ENCODE data around the gene SCRN1. TPM values are rescaled to one million over a fixed set of nuclear protein-coding genes. Genes with fewer than 3 reads are reported as not detected.

SCRN1 gene, protein sequence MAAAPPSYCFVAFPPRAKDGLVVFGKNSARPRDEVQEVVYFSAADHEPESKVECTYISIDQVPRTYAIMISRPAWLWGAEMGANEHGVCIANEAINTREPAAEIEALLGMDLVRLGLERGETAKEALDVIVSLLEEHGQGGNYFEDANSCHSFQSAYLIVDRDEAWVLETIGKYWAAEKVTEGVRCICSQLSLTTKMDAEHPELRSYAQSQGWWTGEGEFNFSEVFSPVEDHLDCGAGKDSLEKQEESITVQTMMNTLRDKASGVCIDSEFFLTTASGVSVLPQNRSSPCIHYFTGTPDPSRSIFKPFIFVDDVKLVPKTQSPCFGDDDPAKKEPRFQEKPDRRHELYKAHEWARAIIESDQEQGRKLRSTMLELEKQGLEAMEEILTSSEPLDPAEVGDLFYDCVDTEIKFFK
- 1 to 10 TPM; 1.5 to 4.2 (median 1.7) TPM for total RNA-seq

DNA sequence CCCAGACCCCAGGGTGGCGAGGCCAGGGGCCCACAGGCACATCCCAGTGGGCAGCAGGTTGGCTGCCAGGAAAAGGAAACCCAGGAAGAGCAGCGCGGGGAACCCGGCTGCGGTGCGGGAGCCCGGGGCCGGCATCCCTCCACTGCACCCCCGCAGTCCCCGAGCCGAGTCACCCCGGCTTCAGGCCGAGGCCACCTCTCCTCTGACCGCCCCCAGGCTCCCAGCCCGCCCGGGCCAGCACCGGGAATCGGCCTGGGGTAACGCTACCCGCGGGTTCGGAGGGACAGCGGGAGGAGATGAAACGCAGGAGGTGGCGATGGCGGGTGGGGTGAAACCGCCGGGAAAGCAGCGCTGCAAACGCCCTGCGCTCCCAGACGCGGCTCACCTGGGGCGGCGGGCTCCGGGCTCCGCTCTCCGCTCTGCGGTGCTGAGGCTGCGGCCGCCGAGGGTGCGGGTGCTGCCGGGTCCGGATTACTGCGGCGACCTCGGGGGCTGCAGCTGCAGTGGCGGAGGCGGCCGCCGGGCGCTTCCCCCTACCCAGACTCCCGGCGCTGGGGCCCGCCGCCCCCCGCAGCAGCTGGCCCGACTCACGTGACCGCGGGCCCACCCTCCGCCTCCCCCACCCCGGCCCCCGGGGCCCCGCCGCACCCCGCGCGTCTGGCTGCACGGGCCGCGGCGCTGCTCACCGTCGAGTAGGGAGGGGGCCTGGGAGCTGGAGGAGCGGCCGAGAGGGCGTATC, at the start of gene SCRN1:
Gene SCRN1, minus strand, starts transcription at position 545 of the 739 bp plus-strand sequence. CDS start 20,734 bp downstream, outside the sequence.
- ATAC-seq (peak; percentile 64 to 69), DNase-seq (peak; percentile 9)
- peaks cover 9% of the 10 kb centered on the region for H3K4me1 Mint-ChIP-seq (ENCODE audit: low read depth)
- H3K9me3 Mint-ChIP-seq: peaks cover 6% of the 10 kb centered on the region
- peak within 1 kb of the TSS; percentile 72 for H3K4me3 Mint-ChIP-seq
- H3K27me3 Mint-ChIP-seq (ENCODE audit: low read depth): peaks cover 47% of the 10 kb centered on the region
- no peaks in the 10 kb centered on the region for H3K36me3 Mint-ChIP-seq (ENCODE audit: insufficient read depth)

- Mint-ChIP-seq H3K4me3 (no peak overlapping the region), H3K4me1 (ENCODE audit: low read depth) (peaks cover 9% of the 10 kb centered on the region), H3K36me3 (ENCODE audit: insufficient read depth) (no peaks in the 10 kb centered on the region), H3K27me3 (ENCODE audit: low read depth) (no peaks in the 10 kb centered on the region), H3K9me3 (no peaks in the 10 kb centered on the region)
- no peak for ATAC-seq
- no peak for DNase-seq
Measured at GRCh38 chr7:30038196-30038980, 48.8 kb upstream of the SCRN1 start.

DNA sequence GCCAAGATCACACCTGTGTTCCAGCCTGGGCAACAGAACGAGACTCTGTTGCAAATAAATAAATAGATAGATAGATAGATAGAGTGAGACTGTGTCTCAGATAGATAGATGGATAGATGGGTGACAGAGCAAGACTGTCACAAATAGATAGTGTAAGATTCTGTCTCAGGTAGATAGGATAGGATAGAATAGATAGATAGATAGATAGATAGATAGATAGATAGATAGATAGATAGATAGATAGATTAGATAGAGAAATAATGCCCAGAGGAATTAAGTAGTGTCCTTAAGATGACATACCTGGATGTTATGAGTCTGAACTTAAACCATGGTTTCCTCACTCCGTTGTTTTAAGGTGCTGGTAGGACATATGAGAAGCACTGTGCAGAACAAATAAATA, 46.6 kb upstream of the SCRN1 start:
- no peaks in the 10 kb centered on the region for H3K27me3 Mint-ChIP-seq (ENCODE audit: low read depth)
- ATAC-seq (no peak), DNase-seq (no peak)
- H3K4me3 Mint-ChIP-seq: no peak overlapping the region
- H3K9me3 Mint-ChIP-seq: no peaks in the 10 kb centered on the region
- no peaks in the 10 kb centered on the region for H3K36me3 Mint-ChIP-seq (ENCODE audit: insufficient read depth)
- H3K4me1 Mint-ChIP-seq (ENCODE audit: low read depth): peaks cover 11% of the 10 kb centered on the region

DNA sequence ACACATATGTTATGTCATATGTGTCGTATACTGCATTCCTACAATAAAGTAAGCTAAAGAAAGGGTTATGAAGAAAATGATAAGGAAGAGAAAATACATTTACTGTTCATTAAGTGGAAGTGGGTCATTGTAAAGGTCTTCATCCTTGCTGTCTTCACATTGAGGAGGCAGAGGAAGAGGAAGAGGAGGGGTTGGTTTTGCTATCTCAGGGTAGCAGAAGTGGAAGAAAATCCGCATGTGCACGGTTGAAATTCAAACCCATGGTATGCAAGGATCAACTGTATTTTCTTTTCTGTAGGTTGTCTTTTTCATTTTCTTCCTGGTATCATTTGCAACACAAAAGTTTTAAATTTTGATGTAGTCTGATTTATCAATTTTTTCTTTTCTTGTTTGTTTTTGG, 44.9 kb upstream of the SCRN1 start:
- Mint-ChIP-seq H3K36me3 (ENCODE audit: insufficient read depth) (no peaks in the 10 kb centered on the region), H3K4me1 (ENCODE audit: low read depth) (peaks cover 3% of the 10 kb centered on the region), H3K9me3 (no peaks in the 10 kb centered on the region), H3K27me3 (ENCODE audit: low read depth) (no peaks in the 10 kb centered on the region), H3K4me3 (no peak overlapping the region)
- DNase-seq: no peak
- ATAC-seq: no peak

DNA sequence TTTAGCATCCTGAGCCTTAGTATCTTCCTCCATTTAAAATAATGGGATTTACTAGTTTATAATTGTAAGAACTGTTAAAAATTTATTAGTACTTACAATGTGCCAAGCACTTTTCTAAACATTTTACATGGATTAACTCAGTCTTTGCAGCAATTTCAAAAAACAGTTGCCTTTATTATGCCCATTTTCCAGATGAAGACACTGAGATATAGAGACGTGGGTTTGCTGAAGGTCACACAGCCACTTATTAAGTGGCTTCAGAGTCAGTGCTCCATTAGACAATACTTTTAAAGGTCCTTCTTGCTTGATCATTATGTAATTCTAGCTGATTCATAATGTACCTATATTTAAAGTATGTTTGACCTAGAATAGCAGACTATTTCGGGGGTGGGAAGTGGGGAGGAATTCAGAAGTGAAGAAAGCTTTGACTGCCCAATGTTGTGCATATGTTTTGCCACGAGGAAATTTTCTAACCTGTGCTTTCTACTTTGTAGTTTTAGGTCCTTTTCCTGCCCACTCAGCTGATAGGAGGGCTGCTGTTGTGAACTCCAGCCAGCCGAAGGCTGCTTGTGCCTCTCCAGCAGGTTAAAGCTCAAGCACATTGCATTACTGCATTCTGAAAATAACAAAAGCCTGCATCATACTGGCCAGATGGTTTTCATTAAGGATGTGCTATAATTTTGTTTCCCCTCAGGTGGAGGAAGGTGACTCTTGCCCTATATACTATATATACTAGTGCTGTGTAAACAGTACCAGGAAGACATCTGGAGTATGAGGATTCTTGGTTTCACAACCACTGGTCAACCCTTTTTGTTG, 42.9 kb upstream of the SCRN1 start:
- H3K4me1 Mint-ChIP-seq (ENCODE audit: low read depth): peaks cover 7% of the 10 kb centered on the region
- no peaks in the 10 kb centered on the region for H3K9me3 Mint-ChIP-seq
- H3K27me3 Mint-ChIP-seq (ENCODE audit: low read depth): no peaks in the 10 kb centered on the region
- DNase-seq: no peak
- ATAC-seq: no peak
- H3K4me3 Mint-ChIP-seq: no peak overlapping the region
- no peaks in the 10 kb centered on the region for H3K36me3 Mint-ChIP-seq (ENCODE audit: insufficient read depth)

DNA sequence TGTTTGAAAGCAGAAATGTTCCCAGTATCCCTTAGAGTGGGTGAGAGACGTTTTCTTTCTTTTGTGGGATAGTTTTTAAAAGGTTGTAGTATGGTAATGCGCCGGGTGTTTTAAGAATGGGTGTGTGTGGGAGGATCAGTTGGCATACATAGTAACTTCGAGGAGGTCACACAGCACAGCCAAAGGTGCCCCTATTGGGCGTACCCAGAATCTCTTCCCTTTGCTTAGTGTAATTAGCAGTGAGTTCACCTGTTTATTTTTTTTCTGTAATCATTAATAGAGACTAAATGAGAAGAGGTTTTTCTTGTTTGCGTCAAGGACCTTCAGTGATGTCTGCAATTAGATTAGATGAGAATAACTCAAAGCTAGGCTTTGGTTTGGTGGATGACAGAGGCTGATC, 40.1 kb upstream of the SCRN1 start:
- ATAC-seq: no peak
- H3K4me3 Mint-ChIP-seq: no peak overlapping the region
- DNase-seq: peak; percentile 6
- peaks cover 22% of the 10 kb centered on the region for H3K4me1 Mint-ChIP-seq (ENCODE audit: low read depth)
- H3K9me3 Mint-ChIP-seq: no peaks in the 10 kb centered on the region
- no peaks in the 10 kb centered on the region for H3K27me3 Mint-ChIP-seq (ENCODE audit: low read depth)
- H3K36me3 Mint-ChIP-seq (ENCODE audit: insufficient read depth): no peaks in the 10 kb centered on the region

DNA sequence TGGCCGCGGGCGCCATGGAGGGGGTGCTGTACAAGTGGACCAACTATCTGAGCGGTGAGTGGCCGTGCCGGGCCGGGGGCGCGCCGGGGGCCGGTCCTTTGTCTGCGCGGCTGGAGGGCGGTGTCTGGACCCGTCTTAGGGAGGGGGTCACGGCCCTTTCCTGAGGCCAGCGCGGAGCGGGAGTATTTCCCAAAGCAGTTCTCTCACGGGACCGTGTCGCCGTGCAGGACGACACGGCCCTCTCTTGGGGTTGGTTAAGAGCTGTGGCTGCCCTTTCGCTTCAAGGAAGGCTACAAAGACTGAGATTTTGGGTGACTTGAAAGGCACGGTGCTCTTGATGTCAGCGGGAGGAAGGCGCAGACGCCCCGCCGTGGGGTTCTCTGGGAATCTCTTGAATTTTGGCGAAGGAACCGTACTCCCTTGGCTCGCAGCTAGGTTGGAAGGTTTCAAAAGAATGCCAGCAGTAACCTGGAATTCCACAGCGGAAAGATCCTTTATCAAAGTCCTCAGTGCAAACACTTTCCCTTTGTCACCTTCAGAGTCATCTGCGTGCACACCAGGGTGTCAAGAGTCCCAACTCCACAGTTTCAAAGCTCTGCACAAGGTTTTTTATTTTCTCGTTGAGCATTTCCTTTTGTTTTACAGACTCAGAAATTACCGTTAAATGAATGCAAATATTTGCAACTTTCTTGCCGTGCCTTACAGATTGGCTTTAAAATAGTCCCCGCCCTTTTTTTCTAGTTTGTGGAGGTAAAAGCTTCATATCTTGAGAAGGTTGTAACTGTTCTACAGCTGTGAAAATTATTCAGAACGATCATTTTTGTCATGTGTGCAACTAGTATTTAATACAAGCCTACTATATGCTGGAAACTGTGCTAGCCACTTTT, 39.4 kb upstream of the SCRN1 start:
- no peaks in the 10 kb centered on the region for H3K36me3 Mint-ChIP-seq (ENCODE audit: insufficient read depth)
- DNase-seq (peak; percentile 5), ATAC-seq (peak; percentile 5 to 7)
- peaks cover 24% of the 10 kb centered on the region for H3K4me1 Mint-ChIP-seq (ENCODE audit: low read depth)
- H3K4me3 Mint-ChIP-seq: no peak overlapping the region
- H3K9me3 Mint-ChIP-seq: no peaks in the 10 kb centered on the region
- H3K27me3 Mint-ChIP-seq (ENCODE audit: low read depth): no peaks in the 10 kb centered on the region

GRCh38 chr7:30028216-30028748, 38.7 kb upstream of the SCRN1 start, which contains the start of gene PLEKHA8:
Gene PLEKHA8 (plus strand): TSS chr7:30028412. CDS start chr7:30028763, 351 bp downstream.
- Mint-ChIP-seq H3K27me3 (ENCODE audit: low read depth) (no peaks in the 10 kb centered on the region), H3K4me3 (peak within 1 kb of the TSS; percentile 93), H3K4me1 (ENCODE audit: low read depth) (peaks cover 30% of the 10 kb centered on the region), H3K9me3 (no peaks in the 10 kb centered on the region), H3K36me3 (ENCODE audit: insufficient read depth) (no peaks in the 10 kb centered on the region)
- ATAC-seq (peak; percentile 56 to 64), DNase-seq (peak; percentile 82)

DNA sequence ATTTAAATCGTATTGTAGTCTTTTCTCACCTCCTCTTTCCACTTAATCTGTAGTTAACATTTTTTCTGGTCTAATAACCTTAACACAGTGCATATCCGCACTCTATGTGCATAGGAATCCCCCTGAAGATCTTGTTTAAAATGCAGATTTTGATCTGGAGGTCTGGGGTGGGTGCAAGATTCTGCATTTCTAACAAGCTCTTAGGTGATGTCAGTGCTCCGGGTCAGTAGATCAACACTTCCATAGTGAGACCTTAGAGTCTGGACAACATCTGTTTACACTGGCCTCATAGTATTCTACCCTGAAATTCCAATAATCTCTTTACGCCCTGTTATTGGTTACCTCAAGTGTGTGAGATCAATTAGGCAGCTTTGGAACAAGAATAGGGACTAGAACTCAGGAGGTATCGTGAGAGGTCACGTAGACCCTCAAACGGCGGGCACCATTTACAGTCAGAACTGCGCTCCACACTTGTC, 38.2 kb upstream of the SCRN1 start:
- H3K9me3 Mint-ChIP-seq: no peaks in the 10 kb centered on the region
- ATAC-seq: no peak
- peak overlapping the region; percentile 93 for H3K4me3 Mint-ChIP-seq

DNA sequence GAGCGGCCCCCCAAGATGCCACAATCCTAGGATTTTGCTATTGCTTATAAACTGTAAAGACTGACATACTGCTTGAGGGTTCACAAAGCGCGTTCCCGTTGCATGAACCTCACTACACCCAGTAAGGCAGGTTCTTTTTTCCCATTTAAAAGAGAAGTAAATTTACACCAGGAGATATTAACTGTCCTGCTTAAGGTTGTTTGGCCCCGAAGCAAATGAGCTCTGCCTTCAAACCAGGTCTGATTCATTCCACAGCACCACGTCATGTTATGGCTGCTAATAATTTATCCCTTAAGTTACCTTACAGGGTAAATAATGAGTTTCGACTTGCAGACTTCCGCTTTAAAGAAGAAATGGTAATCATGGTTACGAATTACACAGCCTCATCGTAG, 37.5 kb upstream of the SCRN1 start:
- DNase-seq (peak; percentile 14), ATAC-seq (peak; percentile 15 to 22)
- Mint-ChIP-seq H3K4me3 (peak overlapping the region; percentile 93), H3K4me1 (ENCODE audit: low read depth) (peaks cover 29% of the 10 kb centered on the region), H3K36me3 (ENCODE audit: insufficient read depth) (no peaks in the 10 kb centered on the region), H3K27me3 (ENCODE audit: low read depth) (no peaks in the 10 kb centered on the region), H3K9me3 (no peaks in the 10 kb centered on the region)

More for the DNA sequence above, 38.2 kb upstream of the SCRN1 start:
- DNase-seq: no peak
- no peaks in the 10 kb centered on the region for H3K27me3 Mint-ChIP-seq (ENCODE audit: low read depth)
- H3K4me1 Mint-ChIP-seq (ENCODE audit: low read depth): peaks cover 31% of the 10 kb centered on the region
- no peaks in the 10 kb centered on the region for H3K36me3 Mint-ChIP-seq (ENCODE audit: insufficient read depth)

DNA sequence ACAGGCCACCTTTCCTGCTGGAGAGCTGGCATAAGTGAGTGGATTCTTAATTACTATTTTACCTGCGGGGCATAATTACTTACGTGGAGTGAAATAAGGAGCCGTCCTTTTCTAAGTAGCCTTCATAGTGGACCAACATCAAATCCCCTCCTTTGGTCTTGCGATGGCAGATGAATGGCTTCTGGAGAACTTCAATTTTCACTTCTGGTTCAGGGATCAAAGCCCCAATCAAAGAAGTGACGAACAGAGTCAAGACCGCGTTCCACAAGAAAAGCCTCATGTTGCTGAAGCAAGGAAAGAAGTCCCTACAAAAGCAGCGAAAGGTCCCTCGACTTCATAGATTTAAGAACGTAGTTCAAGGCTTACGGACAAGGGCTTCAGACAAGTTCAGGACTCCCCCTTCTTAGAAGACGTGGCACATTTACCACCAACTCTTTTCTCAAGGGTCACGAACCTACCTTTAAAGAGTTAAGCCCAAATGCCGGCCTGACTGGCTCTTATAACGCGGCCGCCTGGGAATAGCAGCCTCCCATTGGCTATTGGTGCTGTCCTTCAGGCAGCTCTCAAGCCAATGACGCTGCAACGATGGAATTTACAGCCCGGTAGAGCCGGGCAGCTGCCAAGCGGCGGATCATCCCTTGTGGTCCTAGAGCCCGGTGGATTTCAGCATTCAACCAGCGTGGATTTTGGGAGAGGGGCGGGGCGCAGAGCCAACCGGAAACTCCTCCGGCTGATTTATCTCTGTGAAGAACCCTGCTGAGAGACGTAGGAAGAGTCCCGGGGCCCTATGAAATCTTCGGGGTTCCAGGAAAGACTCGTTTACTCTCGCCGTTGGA, 36.8 kb upstream of the SCRN1 start, which contains the start of gene FKBP14:
Gene FKBP14, minus strand, starts transcription at position 474 of the 836 bp plus-strand sequence. Its CDS starts 194 bp downstream, at position 280.
- ATAC-seq: peak; percentile 88 to 89
- DNase-seq: peak; percentile 87
- Mint-ChIP-seq H3K4me1 (ENCODE audit: low read depth) (peaks cover 29% of the 10 kb centered on the region), H3K27me3 (ENCODE audit: low read depth) (no peaks in the 10 kb centered on the region), H3K9me3 (no peaks in the 10 kb centered on the region), H3K36me3 (ENCODE audit: insufficient read depth) (no peaks in the 10 kb centered on the region), H3K4me3 (peak within 1 kb of the TSS; percentile 93)

GRCh38 chr7:30023524-30023923, 33.9 kb upstream of the SCRN1 start:
- no peaks in the 10 kb centered on the region for H3K9me3 Mint-ChIP-seq
- no peak for DNase-seq
- no peaks in the 10 kb centered on the region for H3K27me3 Mint-ChIP-seq (ENCODE audit: low read depth)
- no peak for ATAC-seq
- peaks cover under 1% of the 10 kb centered on the region for H3K36me3 Mint-ChIP-seq (ENCODE audit: insufficient read depth)
- peaks cover 33% of the 10 kb centered on the region for H3K4me1 Mint-ChIP-seq (ENCODE audit: low read depth)
- H3K4me3 Mint-ChIP-seq: no peak overlapping the region

Measured in activated T-cell treated with anti-CD3 and anti-CD28 coated beads, Interleukin-2, amount 50 U/mL, for 4 hours (primary cell).